Measurements from ENCODE around the gene SMIM1.

SMIM1 gene

DNA sequence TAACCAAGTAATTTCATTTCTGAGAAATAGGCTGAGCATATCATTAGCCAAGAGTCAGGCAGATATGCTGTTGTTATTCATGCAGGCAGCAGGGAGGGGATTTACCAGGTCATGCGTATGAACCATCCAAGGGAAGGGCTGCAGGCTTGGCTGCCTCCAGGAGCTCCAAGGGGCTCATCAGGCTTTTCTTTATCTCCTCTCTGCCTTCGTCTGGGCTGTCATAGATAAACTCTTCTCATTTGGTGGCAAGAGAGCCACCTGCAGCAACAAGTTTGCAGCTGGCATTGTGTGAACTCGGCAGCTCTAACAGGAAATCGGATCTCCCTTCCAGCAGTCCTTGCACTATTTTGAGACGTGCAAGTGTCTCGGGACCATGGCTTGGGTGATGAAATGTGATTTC, 12.8 kb upstream of the SMIM1 start:
- H3K4me1 ChIP-seq: no peaks in the 10 kb centered on the region

GRCh38 chr1:3761296-3762010, 11.1 kb upstream of the SMIM1 start:
- no peak overlapping the region for H3K4me3 ChIP-seq (ENCODE audit: low read depth, low read length)
- no peak for DNase-seq
- no peaks in the 10 kb centered on the region for H3K9me3 ChIP-seq
- no peaks in the 10 kb centered on the region for H3K36me3 ChIP-seq
- TF ChIP-seq, protein P1, sequence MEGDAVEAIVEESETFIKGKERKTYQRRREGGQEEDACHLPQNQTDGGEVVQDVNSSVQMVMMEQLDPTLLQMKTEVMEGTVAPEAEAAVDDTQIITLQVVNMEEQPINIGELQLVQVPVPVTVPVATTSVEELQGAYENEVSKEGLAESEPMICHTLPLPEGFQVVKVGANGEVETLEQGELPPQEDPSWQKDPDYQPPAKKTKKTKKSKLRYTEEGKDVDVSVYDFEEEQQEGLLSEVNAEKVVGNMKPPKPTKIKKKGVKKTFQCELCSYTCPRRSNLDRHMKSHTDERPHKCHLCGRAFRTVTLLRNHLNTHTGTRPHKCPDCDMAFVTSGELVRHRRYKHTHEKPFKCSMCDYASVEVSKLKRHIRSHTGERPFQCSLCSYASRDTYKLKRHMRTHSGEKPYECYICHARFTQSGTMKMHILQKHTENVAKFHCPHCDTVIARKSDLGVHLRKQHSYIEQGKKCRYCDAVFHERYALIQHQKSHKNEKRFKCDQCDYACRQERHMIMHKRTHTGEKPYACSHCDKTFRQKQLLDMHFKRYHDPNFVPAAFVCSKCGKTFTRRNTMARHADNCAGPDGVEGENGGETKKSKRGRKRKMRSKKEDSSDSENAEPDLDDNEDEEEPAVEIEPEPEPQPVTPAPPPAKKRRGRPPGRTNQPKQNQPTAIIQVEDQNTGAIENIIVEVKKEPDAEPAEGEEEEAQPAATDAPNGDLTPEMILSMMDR (IDR thresholded peaks at IDR 0.05; ENCODE audit: low read depth, low read length): no peak
- no peaks in the 10 kb centered on the region for H3K4me1 ChIP-seq
- peaks cover 9% of the 10 kb centered on the region; the same call in 1 of the 2 replicates for H3K27me3 ChIP-seq

More for the DNA sequence above, 12.8 kb upstream of the SMIM1 start:
- peaks cover 10% of the 10 kb centered on the region; the same call in 1 of the 2 replicates for H3K27me3 ChIP-seq
- TF ChIP-seq, protein P1 (IDR thresholded peaks at IDR 0.05; ENCODE audit: low read depth, low read length): no peak
- no peak overlapping the region for H3K4me3 ChIP-seq (ENCODE audit: low read depth, low read length)
- H3K36me3 ChIP-seq: no peaks in the 10 kb centered on the region
- H3K9me3 ChIP-seq: no peaks in the 10 kb centered on the region
- no peak for DNase-seq

GRCh38 chr1:3762151-3762872, 10.2 kb upstream of the SMIM1 start:
- H3K4me3 ChIP-seq (ENCODE audit: low read depth, low read length): no peak overlapping the region
- no peak for DNase-seq
- H3K36me3 ChIP-seq: no peaks in the 10 kb centered on the region
- no peaks in the 10 kb centered on the region for H3K4me1 ChIP-seq
- TF ChIP-seq, protein P1 (IDR thresholded peaks at IDR 0.05; ENCODE audit: low read depth, low read length): no peak
- peaks cover 6% of the 10 kb centered on the region; the same call in 1 of the 2 replicates for H3K27me3 ChIP-seq
- no peaks in the 10 kb centered on the region for H3K9me3 ChIP-seq

DNA sequence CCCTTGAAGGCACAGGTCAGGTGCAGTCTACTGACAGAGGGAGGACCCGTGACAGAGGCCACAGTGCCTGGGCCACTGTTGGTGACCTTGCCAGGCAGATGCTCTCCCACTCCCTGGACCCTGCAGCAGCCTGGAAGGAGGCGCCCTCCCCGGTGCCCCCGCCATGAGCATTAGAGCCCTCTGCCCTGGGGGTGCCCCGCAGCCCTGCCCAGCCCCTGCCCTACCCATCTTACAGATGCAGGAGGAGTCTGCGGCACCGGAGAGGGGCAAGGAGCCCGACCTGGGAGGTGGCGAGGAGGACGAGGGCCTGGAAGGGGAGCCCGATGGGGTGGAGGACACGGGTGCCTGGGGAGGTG, 9.7 kb upstream of the SMIM1 start:
- Histone ChIP-seq H3K4me3 (ENCODE audit: low read depth, low read length) (no peak overlapping the region), H3K27me3 (peaks cover 6% of the 10 kb centered on the region; the same call in 1 of the 2 replicates), H3K9me3 (no peaks in the 10 kb centered on the region), H3K36me3 (no peaks in the 10 kb centered on the region), H3K4me1 (no peaks in the 10 kb centered on the region)
- DNase-seq: no peak
- TF ChIP-seq, protein P1 (IDR thresholded peaks at IDR 0.05; ENCODE audit: low read depth, low read length): no peak

DNA sequence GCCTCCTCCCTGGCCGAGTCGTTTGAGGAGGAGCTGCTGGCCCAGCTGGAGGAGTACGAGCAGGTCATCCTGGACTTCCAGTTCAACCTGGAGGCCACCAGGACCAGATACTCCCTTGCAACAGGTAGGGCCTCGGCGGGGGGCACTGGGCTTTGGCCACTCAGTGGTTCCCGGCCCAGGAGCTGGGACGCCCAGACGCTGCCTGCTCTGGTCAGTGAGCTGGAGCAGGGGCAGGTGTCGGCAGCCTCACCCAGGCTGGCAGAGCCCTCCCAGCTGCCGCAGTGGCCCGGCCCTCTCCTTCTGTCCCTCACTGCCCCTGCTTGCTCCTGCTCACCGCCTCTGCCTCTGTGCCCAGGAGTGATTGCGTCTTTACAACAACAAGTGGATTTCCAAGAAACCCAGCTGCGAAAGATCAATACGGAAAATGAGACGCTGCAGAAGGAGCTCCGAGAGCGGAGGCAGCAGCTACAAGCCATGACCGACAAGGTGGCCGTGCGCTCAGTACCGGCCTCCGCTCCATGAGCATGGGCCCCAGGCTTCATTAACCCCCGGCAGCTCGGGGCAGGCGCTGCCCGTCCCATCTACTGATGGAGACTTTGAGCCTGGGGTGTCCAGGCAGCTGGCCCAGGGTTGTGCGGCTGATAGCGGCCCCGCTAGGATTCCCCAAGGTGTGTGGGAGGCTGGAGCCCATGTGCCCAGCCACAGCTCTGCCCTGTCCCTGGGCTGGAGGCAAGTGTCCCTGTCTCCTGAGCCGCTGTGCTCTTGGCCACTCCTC, 9.0 kb upstream of the SMIM1 start:
- Histone ChIP-seq H3K4me3 (ENCODE audit: low read depth, low read length) (no peak overlapping the region), H3K4me1 (no peaks in the 10 kb centered on the region), H3K9me3 (no peaks in the 10 kb centered on the region), H3K27me3 (peaks cover 6% of the 10 kb centered on the region; the same call in 1 of the 2 replicates), H3K36me3 (no peaks in the 10 kb centered on the region)
- DNase-seq: no peak
- TF ChIP-seq, protein P1 (IDR thresholded peaks at IDR 0.05; ENCODE audit: low read depth, low read length): no peak

Measured in BE2C (cell line).